ENCODE results near the gene ARHGEF10L. TPM values are rescaled to one million over a fixed set of nuclear protein-coding genes. Genes with fewer than 3 reads are reported as not detected.

The ARHGEF10L gene
- total RNA-seq, 2 donors from 2014 or later: not detected

GRCh38 chr1:17515902-17516301 is 23.6 kb upstream of the ARHGEF10L start:
- no peak overlapping the region for H3K4me3 Mint-ChIP-seq
- H3K9me3 Mint-ChIP-seq: no peaks in the 10 kb centered on the region
- H3K36me3 Mint-ChIP-seq (ENCODE audit: low read depth): no peaks in the 10 kb centered on the region
- H3K27ac Mint-ChIP-seq: no peak overlapping the region
- H3K4me1 Mint-ChIP-seq: no peaks in the 10 kb centered on the region
- H3K27me3 Mint-ChIP-seq: peaks cover 21% of the 10 kb centered on the region
- no peak for ATAC-seq (replicated peaks)

DNA sequence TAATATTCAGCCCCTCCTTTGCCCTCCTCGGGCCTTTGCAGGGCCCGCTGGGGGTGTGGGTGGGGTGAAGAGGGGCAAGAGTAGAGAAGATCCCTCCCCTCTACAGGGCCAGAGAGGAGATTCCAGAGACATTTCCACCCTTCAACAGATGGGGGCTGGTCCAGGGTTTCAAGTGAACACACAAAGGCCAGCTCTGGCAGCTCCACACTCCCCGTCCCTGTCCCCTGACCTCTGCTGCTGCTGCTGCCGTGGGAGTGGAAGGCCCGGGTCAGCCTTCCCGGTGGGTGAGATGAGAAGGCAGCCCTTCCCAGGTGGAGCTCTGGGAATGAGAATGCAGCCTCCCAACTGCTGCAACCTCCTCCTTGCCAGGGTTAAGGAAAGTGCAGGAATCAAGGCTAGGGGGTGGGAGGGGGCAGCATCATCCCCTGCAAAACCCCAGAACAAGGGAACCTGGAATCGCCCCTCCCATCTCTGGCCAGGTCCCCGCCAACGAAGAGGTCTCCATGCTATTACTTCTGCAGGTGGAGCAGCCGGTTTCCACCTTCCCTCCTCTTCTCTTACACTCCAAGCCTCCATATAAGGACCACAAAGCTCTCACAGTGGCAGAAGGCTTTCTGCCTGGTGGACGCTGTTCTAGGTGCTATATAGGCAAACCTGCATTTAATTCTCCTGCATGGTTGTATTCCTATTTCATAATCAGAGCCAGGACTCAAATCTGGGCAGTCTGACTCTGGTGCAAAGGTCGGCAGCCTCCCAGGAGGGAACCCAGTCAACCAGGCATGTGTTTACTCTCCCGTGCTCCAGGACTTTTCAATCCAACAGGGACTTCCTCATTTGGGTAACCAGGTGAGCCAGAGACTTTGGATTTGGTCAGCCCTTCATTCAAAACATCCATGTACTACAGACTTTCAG is 22.9 kb upstream of the ARHGEF10L start:
- Mint-ChIP-seq H3K27ac (no peak overlapping the region), H3K36me3 (ENCODE audit: low read depth) (no peaks in the 10 kb centered on the region), H3K4me3 (no peak overlapping the region), H3K27me3 (peaks cover 21% of the 10 kb centered on the region), H3K9me3 (no peaks in the 10 kb centered on the region), H3K4me1 (no peaks in the 10 kb centered on the region)
- no peak for ATAC-seq (replicated peaks)

DNA sequence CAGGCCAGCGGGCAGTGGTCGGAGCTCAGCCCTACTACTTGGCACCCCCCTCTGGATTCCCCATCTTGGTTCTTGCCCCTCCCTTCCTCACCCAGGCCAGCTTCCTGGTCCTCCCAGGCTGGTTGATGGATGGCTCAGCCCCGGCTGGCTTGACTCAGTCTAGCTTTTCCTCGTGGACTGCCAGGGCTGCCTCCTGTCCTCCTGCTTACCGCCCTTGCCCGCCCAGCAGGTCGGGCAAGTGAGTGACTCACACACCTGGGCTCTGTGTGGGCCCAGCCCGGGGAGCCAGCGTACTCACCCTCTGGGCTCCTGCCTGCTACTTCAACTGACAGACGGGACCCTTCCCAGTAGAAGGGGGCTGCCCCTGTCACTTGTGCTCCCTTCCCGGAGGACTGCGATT is 19.5 kb upstream of the ARHGEF10L start:
- Mint-ChIP-seq H3K27me3 (peaks cover 28% of the 10 kb centered on the region), H3K4me1 (no peaks in the 10 kb centered on the region), H3K9me3 (no peaks in the 10 kb centered on the region), H3K4me3 (no peak overlapping the region), H3K36me3 (ENCODE audit: low read depth) (no peaks in the 10 kb centered on the region), H3K27ac (no peak overlapping the region)
- ATAC-seq (replicated peaks): no peak

- no peak overlapping the region for H3K4me3 Mint-ChIP-seq
- no peak overlapping the region for H3K27ac Mint-ChIP-seq
- no peaks in the 10 kb centered on the region for H3K4me1 Mint-ChIP-seq
- H3K27me3 Mint-ChIP-seq: peaks cover 28% of the 10 kb centered on the region
- ATAC-seq (replicated peaks): no peak
- H3K36me3 Mint-ChIP-seq (ENCODE audit: low read depth): no peaks in the 10 kb centered on the region
- H3K9me3 Mint-ChIP-seq: no peaks in the 10 kb centered on the region
Observed at GRCh38 chr1:17520473-17521319, 18.8 kb upstream of the ARHGEF10L start.

DNA sequence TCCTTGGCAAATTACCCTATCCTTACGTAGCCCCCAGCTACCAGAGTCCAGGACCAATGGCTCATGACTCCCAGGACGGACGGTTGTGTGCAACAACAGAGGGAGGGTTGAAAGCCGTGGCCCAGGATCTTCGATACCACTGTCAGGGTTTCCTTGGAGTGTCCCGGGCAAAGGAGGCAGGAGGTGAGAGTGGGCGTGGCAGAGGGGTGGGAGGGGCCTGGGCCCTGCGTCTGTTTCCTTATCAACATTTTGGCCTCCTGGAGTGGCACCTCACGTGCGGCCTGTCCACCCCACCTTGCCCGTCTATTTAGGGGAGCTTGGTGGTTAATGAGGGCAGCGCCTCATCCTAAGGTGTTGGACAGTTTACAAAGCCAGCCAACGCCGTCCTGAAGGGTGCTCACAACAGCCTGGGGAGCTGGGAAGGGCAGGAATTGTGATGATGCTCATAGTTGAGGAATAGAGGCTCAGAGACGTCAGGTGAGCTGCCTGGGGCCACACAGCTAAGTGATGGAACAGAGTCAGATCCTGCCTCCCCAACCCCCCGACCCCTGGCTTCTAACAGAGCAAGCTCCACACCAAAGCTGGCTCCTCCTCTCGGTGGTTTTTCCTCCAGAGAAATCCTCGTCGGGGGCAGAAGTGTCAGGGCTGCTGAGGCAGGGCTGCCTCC is 17.4 kb upstream of the ARHGEF10L start:
- Mint-ChIP-seq H3K27ac (no peak overlapping the region), H3K27me3 (peaks cover 22% of the 10 kb centered on the region)

DNA sequence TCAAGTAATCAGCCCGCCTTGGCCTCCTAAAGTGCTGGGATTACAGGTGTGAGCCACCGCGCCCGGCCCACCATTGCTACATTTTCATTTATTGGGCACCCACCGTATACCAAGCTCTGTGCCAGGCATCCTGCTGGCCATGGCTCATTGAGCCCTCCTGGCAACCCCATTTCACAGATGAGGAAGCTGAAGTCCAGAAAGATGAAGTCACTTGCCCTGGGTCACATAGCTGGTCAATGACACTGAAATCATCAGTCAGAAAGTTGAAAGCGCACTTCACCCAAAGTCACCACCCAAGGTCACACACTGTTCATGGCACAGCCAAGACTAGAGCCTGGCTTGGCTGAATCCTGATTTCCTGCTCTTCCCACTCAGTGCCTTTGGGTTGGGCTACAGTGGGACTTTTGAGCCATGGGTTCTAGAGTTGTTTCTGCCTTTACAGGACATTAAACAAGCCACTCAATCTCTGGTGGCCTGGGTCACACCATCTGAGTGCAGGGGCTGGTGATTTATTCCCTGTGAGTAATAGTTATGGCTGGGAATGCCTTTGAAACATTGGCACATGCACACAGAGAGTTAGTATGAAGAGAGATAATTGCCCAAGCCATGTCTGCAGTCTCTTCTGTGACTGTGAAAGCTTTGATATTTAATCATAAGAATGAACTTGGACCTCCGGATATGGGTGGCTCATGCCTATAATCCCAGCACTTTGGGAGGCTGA is 16.0 kb upstream of the ARHGEF10L start:
- Mint-ChIP-seq H3K27me3 (peaks cover 20% of the 10 kb centered on the region), H3K27ac (no peak overlapping the region), H3K9me3 (no peaks in the 10 kb centered on the region), H3K4me1 (peaks cover 2% of the 10 kb centered on the region), H3K36me3 (ENCODE audit: low read depth) (no peaks in the 10 kb centered on the region), H3K4me3 (no peak overlapping the region)
- ATAC-seq (replicated peaks): no peak

More for the DNA sequence above, 17.4 kb upstream of the ARHGEF10L start:
- Mint-ChIP-seq H3K4me1 (no peaks in the 10 kb centered on the region), H3K9me3 (no peaks in the 10 kb centered on the region), H3K4me3 (no peak overlapping the region), H3K36me3 (ENCODE audit: low read depth) (no peaks in the 10 kb centered on the region)
- no peak for ATAC-seq (replicated peaks)

- no peaks in the 10 kb centered on the region for H3K9me3 Mint-ChIP-seq
- H3K4me1 Mint-ChIP-seq: peaks cover 4% of the 10 kb centered on the region
- H3K27ac Mint-ChIP-seq: no peak overlapping the region
- no peak overlapping the region for H3K4me3 Mint-ChIP-seq
- peaks cover 23% of the 10 kb centered on the region for H3K27me3 Mint-ChIP-seq
- ATAC-seq (replicated peaks): no peak
- H3K36me3 Mint-ChIP-seq (ENCODE audit: low read depth): no peaks in the 10 kb centered on the region
Observed at GRCh38 chr1:17524645-17525044, 14.9 kb upstream of the ARHGEF10L start.

DNA sequence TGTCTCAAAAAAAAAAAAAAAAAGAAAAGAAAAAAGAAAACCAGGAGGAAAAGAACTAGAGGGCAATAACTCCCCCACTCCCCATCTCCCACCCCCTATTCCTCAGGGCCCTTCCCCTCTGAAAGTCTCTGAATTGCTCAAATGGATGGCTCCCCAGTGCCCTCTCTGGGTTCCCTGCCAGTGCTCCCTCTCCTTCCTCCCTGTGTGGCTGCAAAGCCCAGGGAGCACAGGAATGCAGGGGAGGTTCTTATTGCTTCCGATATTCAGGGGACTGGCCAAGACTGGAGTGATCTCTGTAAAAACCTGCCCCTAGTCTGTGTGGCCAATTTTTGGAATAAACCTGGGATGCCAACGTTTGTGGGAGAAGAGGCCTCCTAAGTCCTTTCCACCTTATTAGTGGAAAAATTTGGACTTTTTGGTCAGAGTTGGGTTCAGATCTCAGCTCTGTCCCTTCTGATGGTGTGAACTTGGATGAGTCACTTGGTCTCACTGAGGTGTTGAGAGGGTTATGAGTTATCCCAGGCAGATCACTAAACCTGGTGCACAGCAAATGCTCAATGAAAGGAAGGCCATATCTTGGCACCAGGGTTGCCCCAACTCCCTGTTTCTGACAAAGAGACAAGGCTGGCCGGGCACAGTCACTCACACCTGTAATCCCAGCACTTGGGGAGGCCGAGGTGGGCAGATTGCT is 13.4 kb upstream of the ARHGEF10L start:
- no peak overlapping the region for H3K27ac Mint-ChIP-seq
- no peak overlapping the region for H3K4me3 Mint-ChIP-seq
- H3K9me3 Mint-ChIP-seq: no peaks in the 10 kb centered on the region
- peaks cover 4% of the 10 kb centered on the region for H3K4me1 Mint-ChIP-seq
- H3K27me3 Mint-ChIP-seq: peaks cover 20% of the 10 kb centered on the region
- H3K36me3 Mint-ChIP-seq (ENCODE audit: low read depth): no peaks in the 10 kb centered on the region
- no peak for ATAC-seq (replicated peaks)

GRCh38 chr1:17527036-17527914 is 12.2 kb upstream of the ARHGEF10L start:
- no peak overlapping the region for H3K4me3 Mint-ChIP-seq
- H3K9me3 Mint-ChIP-seq: no peaks in the 10 kb centered on the region
- peaks cover 13% of the 10 kb centered on the region for H3K27me3 Mint-ChIP-seq
- no peak overlapping the region for H3K27ac Mint-ChIP-seq
- no peaks in the 10 kb centered on the region for H3K36me3 Mint-ChIP-seq (ENCODE audit: low read depth)
- peaks cover 4% of the 10 kb centered on the region for H3K4me1 Mint-ChIP-seq
- ATAC-seq (replicated peaks): no peak

GRCh38 chr1:17529381-17529780 is 10.1 kb upstream of the ARHGEF10L start:
- Mint-ChIP-seq H3K4me3 (no peak overlapping the region), H3K9me3 (no peaks in the 10 kb centered on the region), H3K27me3 (peaks cover 9% of the 10 kb centered on the region), H3K27ac (no peak overlapping the region), H3K36me3 (ENCODE audit: low read depth) (no peaks in the 10 kb centered on the region), H3K4me1 (peaks cover 4% of the 10 kb centered on the region)
- no peak for ATAC-seq (replicated peaks)

DNA sequence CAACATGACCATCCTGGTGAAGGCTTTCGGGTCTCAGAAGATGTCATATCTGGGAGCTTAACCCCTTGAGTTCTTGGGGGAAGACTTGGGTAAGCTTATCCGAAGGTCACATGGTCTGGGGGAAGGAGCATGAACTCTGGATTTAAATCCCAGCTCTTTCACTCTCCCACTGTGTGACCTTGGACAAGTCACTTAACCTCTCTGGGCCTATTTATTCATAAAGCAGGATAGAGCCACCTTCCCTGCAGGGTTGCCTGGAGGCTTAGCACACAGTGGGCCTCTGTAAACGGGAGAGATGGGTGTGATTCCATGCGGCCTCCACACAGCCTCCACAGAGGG is 8.2 kb upstream of the ARHGEF10L start:
- Mint-ChIP-seq H3K4me1 (peaks cover 4% of the 10 kb centered on the region), H3K27me3 (peaks cover 17% of the 10 kb centered on the region), H3K4me3 (no peak overlapping the region), H3K27ac (no peak overlapping the region), H3K36me3 (ENCODE audit: low read depth) (no peaks in the 10 kb centered on the region), H3K9me3 (no peaks in the 10 kb centered on the region)
- no peak for ATAC-seq (replicated peaks)

DNA sequence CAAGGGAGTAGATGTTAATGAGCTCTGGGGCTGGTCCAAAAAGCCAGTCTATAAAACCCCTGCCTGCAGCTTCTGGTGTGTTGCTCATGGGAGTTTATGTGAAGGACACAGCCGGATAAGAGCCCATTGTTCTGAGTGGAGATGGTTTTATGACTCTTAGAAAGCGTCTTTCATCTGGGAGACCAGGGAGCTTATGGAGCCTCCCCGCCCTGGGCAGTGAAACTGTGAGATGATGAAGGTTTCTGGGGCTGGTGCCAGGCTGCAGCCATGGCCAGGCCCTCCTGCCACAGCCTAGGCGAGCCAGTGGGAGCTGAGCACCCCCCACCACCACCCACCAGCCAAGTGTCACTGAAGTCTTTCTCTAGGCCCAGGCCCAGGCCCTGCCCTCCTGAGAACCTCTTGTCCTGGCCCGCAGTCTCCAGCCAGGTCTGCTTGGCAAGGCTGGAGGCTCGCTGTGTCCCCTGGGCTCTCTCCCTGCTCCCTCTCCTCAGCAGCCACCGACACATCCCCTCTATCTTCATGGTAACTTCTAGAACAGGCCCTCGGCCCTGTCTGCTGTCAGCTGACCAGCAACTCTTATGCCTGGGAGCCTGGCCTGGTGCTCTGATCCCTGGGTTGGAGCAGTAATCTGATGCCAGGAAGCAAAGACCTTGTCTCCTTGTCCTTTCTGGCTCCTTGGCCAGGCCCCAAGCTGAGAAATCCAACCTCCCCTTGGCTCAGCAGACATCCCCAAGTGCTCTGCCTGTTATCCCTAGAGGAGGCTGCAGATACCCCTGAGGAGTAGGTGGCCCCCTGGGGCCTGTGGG is 7.6 kb upstream of the ARHGEF10L start:
- peaks cover 19% of the 10 kb centered on the region for H3K27me3 Mint-ChIP-seq
- no peak overlapping the region for H3K4me3 Mint-ChIP-seq
- peaks cover 4% of the 10 kb centered on the region for H3K4me1 Mint-ChIP-seq
- ATAC-seq (replicated peaks): no peak
- no peaks in the 10 kb centered on the region for H3K36me3 Mint-ChIP-seq (ENCODE audit: low read depth)
- H3K9me3 Mint-ChIP-seq: no peaks in the 10 kb centered on the region
- no peak overlapping the region for H3K27ac Mint-ChIP-seq

All from activated T-helper 17 cell treated with anti-CD3 and anti-CD28 coated beads, Interleukin-2, amount 50 U/mL, for 72 hours (primary cell).